ENCODE measurements around the gene MYO1B. TPM values are rescaled to one million over a fixed set of nuclear protein-coding genes. Genes with fewer than 3 reads are reported as not detected.

MYO1B gene
- polyA plus RNA-seq, 1 donor (not counting 4 experiments of a cell fraction or from before 2014, with no cell fraction given), result 277 TPM

- peaks cover 17 to 41% of the 10 kb centered on the region in 2 experiments for H3K36me3 ChIP-seq (ENCODE audit: control insufficient read depth in 2 of 2, extremely low read depth in 1 of 2, insufficient read depth in 2 of 2, low read length in 2 of 2)
- no peaks in the 10 kb centered on the region for H3K9me3 ChIP-seq (ENCODE audit: control insufficient read depth, low read depth, low read length)
- dilution Hi-C loops (cut with MboI; ENCODE audit: extremely low pct_ligation_motif_present, low sequenced_read_pairs), result no loop called here
- H3K4me1 ChIP-seq (ENCODE audit: control insufficient read depth, extremely low read depth, insufficient read depth, low read length), result no peaks in the 10 kb centered on the region
- H3K4me3 ChIP-seq (ENCODE audit: control insufficient read depth in 2 of 3, extremely low read depth in 1 of 3, insufficient read depth in 2 of 3, low read depth in 1 of 3, low read length in 3 of 3), result no peak overlapping the region
- no peak for TF ChIP-seq EZH2 (IDR thresholded peaks at IDR 0.05; ENCODE audit: low read length)
- no peak for TF ChIP-seq CTCF (optimal IDR thresholded peaks at IDR 0.05 in 1 of 3, IDR thresholded peaks at IDR 0.05 in 1 of 3, conservative IDR thresholded peaks at IDR 0.05 in 1 of 3; ENCODE audit: extremely low read depth in 1 of 3, insufficient read depth in 2 of 3, low read length in 3 of 3)
- no peak overlapping the region for H3K9ac ChIP-seq (ENCODE audit: control insufficient read depth, extremely low read depth, insufficient read depth, low read length)
- no peaks in the 10 kb centered on the region for H3K27me3 ChIP-seq (ENCODE audit: control insufficient read depth, extremely low read depth, insufficient read depth, low read length)
- no peak overlapping the region for H3K4me2 ChIP-seq (ENCODE audit: control insufficient read depth, extremely low read depth, insufficient read depth, low read depth, low read length)
- H3K27ac ChIP-seq (ENCODE audit: control insufficient read depth, insufficient read depth, low read length), result no peak overlapping the region
- H4K20me1 ChIP-seq (ENCODE audit: control insufficient read depth, extremely low read depth, insufficient read depth, low read length), result no peaks in the 10 kb centered on the region
- H3K79me2 ChIP-seq (ENCODE audit: control insufficient read depth, insufficient read depth, low read length), result no peaks in the 10 kb centered on the region
- FAIRE-seq (no peak), DNase-seq (ENCODE audit: low read depth, low spot score) (no peak)
- no peak overlapping the region for H2AFZ ChIP-seq (ENCODE audit: control insufficient read depth, low read length)
- H3K9me1 ChIP-seq (ENCODE audit: control insufficient read depth, extremely low read depth, insufficient read depth, low read length), result no peaks in the 10 kb centered on the region
Observed at GRCh38 chr2:191401287-191401686, 156.1 kb downstream of the MYO1B start.

DNA sequence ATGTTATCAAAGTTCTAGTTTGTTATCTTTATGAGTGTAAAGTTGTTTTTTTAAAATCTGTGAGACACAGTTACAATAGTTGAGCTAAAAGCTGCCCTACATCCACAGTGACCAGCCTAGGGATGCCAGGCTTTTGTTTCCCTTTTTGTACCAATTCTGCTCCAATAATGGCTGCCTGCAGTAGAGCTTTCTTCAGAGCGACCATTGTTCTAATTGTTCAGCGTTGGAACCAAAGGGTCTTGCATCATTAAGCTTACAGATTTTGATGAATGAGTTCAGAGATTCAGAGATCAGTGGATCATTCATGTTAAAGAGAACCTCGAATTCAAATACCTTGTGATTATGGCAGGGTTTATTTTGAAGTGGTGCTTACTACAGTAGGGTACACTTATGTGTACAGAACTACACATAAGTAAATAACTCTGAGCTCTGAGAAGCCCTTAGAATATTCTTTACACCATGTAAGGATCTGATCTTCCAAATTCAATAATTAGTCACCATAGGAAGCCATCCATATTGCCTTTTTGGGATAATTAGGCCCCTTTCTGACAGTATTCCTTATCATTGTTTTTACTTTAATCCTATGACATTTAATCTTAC lies 157.9 kb downstream of the MYO1B start:
- TF ChIP-seq CTCF (optimal IDR thresholded peaks at IDR 0.05 in 1 of 3, IDR thresholded peaks at IDR 0.05 in 1 of 3, conservative IDR thresholded peaks at IDR 0.05 in 1 of 3; ENCODE audit: extremely low read depth in 1 of 3, insufficient read depth in 2 of 3, low read length in 3 of 3) (no peak), EZH2 (IDR thresholded peaks at IDR 0.05; ENCODE audit: low read length) (no peak)
- no peak for FAIRE-seq
- H3K27ac ChIP-seq (ENCODE audit: control insufficient read depth, insufficient read depth, low read length), result no peak overlapping the region
- H4K20me1 ChIP-seq (ENCODE audit: control insufficient read depth, extremely low read depth, insufficient read depth, low read length), result no peaks in the 10 kb centered on the region
- dilution Hi-C loops (cut with MboI; ENCODE audit: extremely low pct_ligation_motif_present, low sequenced_read_pairs), result no loop called here
- no peak overlapping the region for H3K9ac ChIP-seq (ENCODE audit: control insufficient read depth, extremely low read depth, insufficient read depth, low read length)
- H3K9me3 ChIP-seq (ENCODE audit: control insufficient read depth, low read depth, low read length), result no peaks in the 10 kb centered on the region
- no peak overlapping the region for H3K4me2 ChIP-seq (ENCODE audit: control insufficient read depth, extremely low read depth, insufficient read depth, low read depth, low read length)
- no peak overlapping the region for H2AFZ ChIP-seq (ENCODE audit: control insufficient read depth, low read length)
- no peak for DNase-seq (ENCODE audit: low read depth, low spot score)
- no peaks in the 10 kb centered on the region for H3K79me2 ChIP-seq (ENCODE audit: control insufficient read depth, insufficient read depth, low read length)
- no peak overlapping the region for H3K4me3 ChIP-seq (ENCODE audit: control insufficient read depth in 2 of 3, extremely low read depth in 1 of 3, insufficient read depth in 2 of 3, low read depth in 1 of 3, low read length in 3 of 3)
- H3K4me1 ChIP-seq (ENCODE audit: control insufficient read depth, extremely low read depth, insufficient read depth, low read length), result no peaks in the 10 kb centered on the region
- peaks cover 14 to 36% of the 10 kb centered on the region in 2 experiments for H3K36me3 ChIP-seq (ENCODE audit: control insufficient read depth in 2 of 2, extremely low read depth in 1 of 2, insufficient read depth in 2 of 2, low read length in 2 of 2)
- H3K27me3 ChIP-seq (ENCODE audit: control insufficient read depth, extremely low read depth, insufficient read depth, low read length), result no peaks in the 10 kb centered on the region
- H3K9me1 ChIP-seq (ENCODE audit: control insufficient read depth, extremely low read depth, insufficient read depth, low read length), result no peaks in the 10 kb centered on the region
